Measurements from ENCODE around the gene NDUFB8.

DNA sequence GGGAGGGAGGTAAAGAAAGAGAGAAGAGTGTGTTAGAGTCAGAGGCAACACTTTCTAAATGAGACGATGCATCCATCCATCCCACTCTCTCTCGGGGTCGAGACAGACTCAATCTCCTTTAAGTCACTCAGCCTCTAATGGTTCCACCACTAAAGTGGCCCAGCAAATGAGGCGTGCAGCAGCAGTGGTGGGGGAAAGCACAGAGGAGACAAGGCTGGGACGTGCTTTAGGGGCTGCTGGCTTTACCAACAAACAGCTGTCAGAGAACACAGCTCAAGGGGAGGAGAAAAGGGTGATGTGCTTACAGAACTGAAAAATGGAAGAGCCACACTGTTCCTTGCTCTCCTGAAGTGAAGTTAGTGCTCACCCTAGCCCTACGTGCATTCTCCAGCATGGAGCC, 5.5 kb downstream of the NDUFB8 start:
- TF ChIP-seq EZH2phosphoT487 (IDR thresholded peaks at IDR 0.05; ENCODE audit: insufficient read depth, low read depth) (no peak), EZH2 (IDR thresholded peaks at IDR 0.05; ENCODE audit: insufficient read depth, poor library complexity, severe bottlenecking) (no peak)
